SU-DHL-6 (cell line): ENCODE measurements around the gene PPP6R2.
A peak's percentile ranks its signal among the peaks of the same experiment; 100 is the strongest.

ENCODE experiments used
- H2AFZ ChIP-seq: fragments of 200-600 bp; sonication (generic); 2 replicates; pipeline ENCODE4 v1.6.1; 2014; ENCODE audit warnings: low read depth, mild to moderate bottlenecking, moderate library complexity, mixed read lengths, antibody characterized with exemption, low read length; ENCODE audit not compliant: severe bottlenecking
- H3F3A ChIP-seq: fragments of 200-600 bp; shearing (Covaris generic); 2 replicates; pipeline ENCODE4 v1.6.0; 2016; ENCODE audit warnings: antibody characterized with exemption, mild to moderate bottlenecking; ENCODE audit not compliant: insufficient read depth
- H3K27ac ChIP-seq: fragments of 200-600 bp; sonication (generic); 2 replicates; pipeline ENCODE4 v1.5.1; 2016; ENCODE audit warnings: low read depth, mild to moderate bottlenecking, low read length, moderate library complexity, mixed read lengths
- H3K27me3 ChIP-seq: fragments of 200-600 bp; sonication (generic), shearing (Covaris generic); 2 replicates; pipeline ENCODE4 v1.6.0; 2014; ENCODE audit warnings: mild to moderate bottlenecking, low read length
- H3K36me3 ChIP-seq: fragments of 200-600 bp; sonication (generic); 2 replicates; pipeline ENCODE4 v1.6.1; 2014; ENCODE audit warnings: mild to moderate bottlenecking, low read length, mixed read lengths
- H3K4me2 ChIP-seq: fragments of 300-600, 200-600 bp; shearing (Covaris generic), sonication (generic); 2 replicates; pipeline ENCODE4 v1.6.0; 2014; ENCODE audit warnings: low read length, low read depth, mild to moderate bottlenecking; ENCODE audit not compliant: poor library complexity, severe bottlenecking
- H3K4me3 ChIP-seq: fragments of 200-600 bp; sonication (generic); 2 replicates; pipeline ENCODE4 v1.5.1; 2014; ENCODE audit warnings: antibody characterized with exemption, low read length, mild to moderate bottlenecking, mixed read lengths; ENCODE audit not compliant: insufficient read depth, poor library complexity, severe bottlenecking
- H3K79me2 ChIP-seq: fragments of 200-600 bp; sonication (generic); 2 replicates; pipeline ENCODE4 v1.6.1; 2014; ENCODE audit warnings: mild to moderate bottlenecking, low read length, moderate library complexity; ENCODE audit not compliant: insufficient read depth
- H3K9ac ChIP-seq: fragments of 200-600 bp; sonication (generic); 2 replicates; pipeline ENCODE4 v1.7.0; 2014; ENCODE audit warnings: mild to moderate bottlenecking, low read length
- H3K9me2 ChIP-seq: fragments of 200-600 bp; sonication (generic); replicated peaks from 2 replicates; pipeline ENCODE4 v1.6.1; 2014; ENCODE audit warnings: low read length; ENCODE audit not compliant: insufficient read depth
- H3K9me3 ChIP-seq: fragments of 200-600 bp; sonication (generic); 2 replicates; pipeline ENCODE4 v1.6.1; 2014; ENCODE audit warnings: low read length, mixed read lengths; ENCODE audit not compliant: insufficient read depth
- H4K20me1 ChIP-seq: fragments of 200-600 bp; sonication (generic); 2 replicates; pipeline ENCODE4 v1.6.1; 2014; ENCODE audit warnings: low read depth, mild to moderate bottlenecking, antibody characterized with exemption, low read length, moderate library complexity, mixed read lengths
- CTCF ChIP-seq: fragments of 200-600 bp; sonication (generic); IDR thresholded peaks from one replicate; pipeline ENCODE4 v1.5.1; 2017; ENCODE audit warnings: antibody characterized with exemption, mild to moderate bottlenecking, low read length, moderate library complexity; ENCODE audit not compliant: insufficient read depth, poor library complexity, severe bottlenecking
- EZH2phosphoT487 ChIP-seq: fragments of 200-600 bp; sonication (generic), shearing (Covaris generic); conservative IDR thresholded peaks from 2 replicates; pipeline ENCODE4 v1.6.1; 2018; ENCODE audit warnings: mild to moderate bottlenecking, antibody characterized with exemption, low read length, moderate library complexity, mixed read lengths

The PPP6R2 gene

GRCh38 chr22:50471197-50471847 lies 128.2 kb downstream of the PPP6R2 start:
- no peaks in the 10 kb centered on the region for H3K36me3 ChIP-seq
- peak overlapping the region; percentile 99 for H3K27ac ChIP-seq
- H2AFZ ChIP-seq: no peak overlapping the region
- H3F3A ChIP-seq: peaks cover 33% of the 10 kb centered on the region
- H3K27me3 ChIP-seq: no peaks in the 10 kb centered on the region
- peak overlapping the region; percentile 23 for H3K4me3 ChIP-seq
- H3K9me2 ChIP-seq: no peaks in the 10 kb centered on the region
- peak overlapping the region; percentile 78 for H3K9ac ChIP-seq
- TF ChIP-seq EZH2phosphoT487 (no peak), CTCF (no peak)
- peaks cover 62% of the 10 kb centered on the region for H3K79me2 ChIP-seq
- H3K9me3 ChIP-seq: no peaks in the 10 kb centered on the region
- H3K4me2 ChIP-seq: peak overlapping the region; percentile 79
- no peaks in the 10 kb centered on the region; the same call in 1 of the 2 replicates for H4K20me1 ChIP-seq

GRCh38 chr22:50471962-50472361 lies 128.8 kb downstream of the PPP6R2 start:
- no peaks in the 10 kb centered on the region for H3K27me3 ChIP-seq
- H3K4me2 ChIP-seq: peak overlapping the region; percentile 79
- no peaks in the 10 kb centered on the region; the same call in 1 of the 2 replicates for H4K20me1 ChIP-seq
- H3K79me2 ChIP-seq: peaks cover 59% of the 10 kb centered on the region
- H2AFZ ChIP-seq: no peak overlapping the region
- peak overlapping the region; percentile 99 for H3K27ac ChIP-seq
- no peaks in the 10 kb centered on the region for H3K9me3 ChIP-seq
- peaks cover 33% of the 10 kb centered on the region for H3F3A ChIP-seq
- H3K36me3 ChIP-seq: no peaks in the 10 kb centered on the region
- no peak overlapping the region for H3K4me3 ChIP-seq
- no peaks in the 10 kb centered on the region for H3K9me2 ChIP-seq
- TF ChIP-seq EZH2phosphoT487: no peak
- TF ChIP-seq CTCF: no peak
- H3K9ac ChIP-seq: peak overlapping the region; percentile 78

GRCh38 chr22:50473088-50473487 lies 130.0 kb downstream of the PPP6R2 start:
- H3K9me2 ChIP-seq: no peaks in the 10 kb centered on the region
- H3K27ac ChIP-seq: peak overlapping the region; percentile 99
- H3K79me2 ChIP-seq: peaks cover 52% of the 10 kb centered on the region
- TF ChIP-seq CTCF (peak; percentile 91), EZH2phosphoT487 (no peak)
- H3K9ac ChIP-seq: peak overlapping the region; percentile 78
- no peaks in the 10 kb centered on the region for H3K9me3 ChIP-seq
- H3K4me3 ChIP-seq: peak overlapping the region; percentile 74
- no peaks in the 10 kb centered on the region for H3K27me3 ChIP-seq
- peaks cover 33% of the 10 kb centered on the region for H3F3A ChIP-seq
- H3K36me3 ChIP-seq: no peaks in the 10 kb centered on the region
- no peak overlapping the region for H2AFZ ChIP-seq
- no peaks in the 10 kb centered on the region; the same call in 1 of the 2 replicates for H4K20me1 ChIP-seq
- H3K4me2 ChIP-seq: peak overlapping the region; percentile 79
